ENCODE data around the gene SIX3.

GRCh38 chr2:44936275-44936674 is 5.2 kb upstream of the SIX3 start:
- TF ChIP-seq POLR2AphosphoS5 (IDR thresholded peaks at IDR 0.05) (no peak), POLR2A (IDR thresholded peaks at IDR 0.05) (no peak)
- TF ChIP-seq, protein P1, sequence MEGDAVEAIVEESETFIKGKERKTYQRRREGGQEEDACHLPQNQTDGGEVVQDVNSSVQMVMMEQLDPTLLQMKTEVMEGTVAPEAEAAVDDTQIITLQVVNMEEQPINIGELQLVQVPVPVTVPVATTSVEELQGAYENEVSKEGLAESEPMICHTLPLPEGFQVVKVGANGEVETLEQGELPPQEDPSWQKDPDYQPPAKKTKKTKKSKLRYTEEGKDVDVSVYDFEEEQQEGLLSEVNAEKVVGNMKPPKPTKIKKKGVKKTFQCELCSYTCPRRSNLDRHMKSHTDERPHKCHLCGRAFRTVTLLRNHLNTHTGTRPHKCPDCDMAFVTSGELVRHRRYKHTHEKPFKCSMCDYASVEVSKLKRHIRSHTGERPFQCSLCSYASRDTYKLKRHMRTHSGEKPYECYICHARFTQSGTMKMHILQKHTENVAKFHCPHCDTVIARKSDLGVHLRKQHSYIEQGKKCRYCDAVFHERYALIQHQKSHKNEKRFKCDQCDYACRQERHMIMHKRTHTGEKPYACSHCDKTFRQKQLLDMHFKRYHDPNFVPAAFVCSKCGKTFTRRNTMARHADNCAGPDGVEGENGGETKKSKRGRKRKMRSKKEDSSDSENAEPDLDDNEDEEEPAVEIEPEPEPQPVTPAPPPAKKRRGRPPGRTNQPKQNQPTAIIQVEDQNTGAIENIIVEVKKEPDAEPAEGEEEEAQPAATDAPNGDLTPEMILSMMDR (IDR thresholded peaks at IDR 0.05) = no peak
